B cell (primary cell): ENCODE results near the gene ZCRB1. TPM values are rescaled to one million over a fixed set of nuclear protein-coding genes. Genes with fewer than 3 reads are reported as not detected.
"Not testable (repeated sequence)": the region's sequence is repeated elsewhere in the genome, so short reads cannot be mapped to it uniquely, and the experiment has no call there.

Experiments used
- ATAC-seq: fragments of 200-7000 bp; cut with Tn5 transposase; one replicate; pipeline ENCODE4 v1.10.0; 2021; ENCODE audit warnings: low read depth, mild to moderate bottlenecking, moderate number of reproducible peaks, moderate library complexity
- CTCF ChIA-PET: fragments of 350-600 bp; sonication (Branson Sonifier 250); formaldehyde crosslinking; loops from one replicate; lab custom pipeline; 2021; ENCODE audit warnings: antibody characterized with exemption, inconsistent platforms; lab: Charles Lee
- POLR2A ChIA-PET: fragments of 350-600 bp; sonication (Branson Sonifier 250); formaldehyde crosslinking; loops from one replicate; lab custom pipeline; 2021; ENCODE audit warnings: antibody characterized with exemption; lab: Charles Lee
- DNase-seq: peaks from one replicate; pipeline ENCODE4 v3.0.0; 2013
- H2AFZ ChIP-seq: 2 replicates; pipeline ENCODE4 v1.6.1; 2012; ENCODE audit warnings: mild to moderate bottlenecking, low read depth, low read length; ENCODE audit not compliant: insufficient read depth, poor library complexity, severe bottlenecking
- H3K27ac ChIP-seq, 2 donors: 1 replicate in 1 of 2; 2 replicates in 1 of 2; pipeline ENCODE4 v1.5.1; 2012 to 2013; ENCODE audit warnings: low read length in 2 of 2, mild to moderate bottlenecking in 2 of 2, moderate library complexity in 1 of 2
- H3K27me3 ChIP-seq, 4 experiments: fragments of 200-600 bp in 1 of 4; sonication (generic) in 1 of 4; replicated peaks in 1 of 4; 1 replicate in 2 of 4; 2 replicates in 2 of 4; pipeline versions ENCODE4 v1.6.1 to v1.7.0; 2013 to 2016; ENCODE audit warnings: low read length in 3 of 4, mild to moderate bottlenecking in 2 of 4, mixed read lengths in 1 of 4, moderate library complexity in 1 of 4; ENCODE audit not compliant: insufficient read depth in 4 of 4, control insufficient read depth in 3 of 4; ENCODE audit errors: control extremely low read depth in 1 of 4
- H3K36me3 ChIP-seq, 2 experiments: replicated peaks in 1 of 2; 1 replicate in 1 of 2; 2 replicates in 1 of 2; pipeline versions ENCODE4 v1.6.1 to v1.7.1; 2013; ENCODE audit warnings: low read length in 1 of 2; ENCODE audit not compliant: insufficient read depth in 2 of 2, control insufficient read depth in 1 of 2; ENCODE audit errors: control extremely low read depth in 1 of 2, extremely low read depth in 1 of 2
- H3K4me1 ChIP-seq, 2 donors: fragments of 200-600 bp in 1 of 2; sonication (generic) in 1 of 2; 1 replicate in 1 of 2; 2 replicates in 1 of 2; pipeline versions ENCODE4 v1.5.1 to v1.6.1; 2013 to 2017; ENCODE audit warnings: low read length in 2 of 2; ENCODE audit not compliant: control insufficient read depth in 2 of 2, insufficient read depth in 2 of 2
- H3K4me2 ChIP-seq: replicated peaks from 2 replicates; pipeline ENCODE3; 2012; ENCODE audit warnings: mild to moderate bottlenecking, low read depth, low read length; ENCODE audit not compliant: poor library complexity, severe bottlenecking
- H3K4me3 ChIP-seq, 5 experiments: fragments of 200-600 bp in 1 of 5; sonication (generic) in 1 of 5; 1 replicate in 3 of 5; 2 replicates in 2 of 5; pipeline versions ENCODE4 v1.5.1 to v1.7.0; 2011 to 2016; ENCODE audit warnings: low read length in 4 of 5, mild to moderate bottlenecking in 4 of 5, low read depth in 2 of 5, control low read depth in 1 of 5, moderate library complexity in 1 of 5; ENCODE audit not compliant: insufficient read depth in 1 of 5; ENCODE audit errors: control extremely low read depth in 1 of 5, extremely low read depth in 1 of 5
- H3K79me2 ChIP-seq: fragments of 200-600 bp; sonication (generic); one replicate; pipeline ENCODE4 v1.6.0; 2016; ENCODE audit warnings: low read length; ENCODE audit not compliant: control insufficient read depth, insufficient read depth
- H3K9ac ChIP-seq: fragments of 200-600 bp; sonication (generic); 2 replicates; pipeline ENCODE4 v1.6.1; 2017; ENCODE audit warnings: mild to moderate bottlenecking, low read length, moderate library complexity
- H3K9me3 ChIP-seq, 3 donors: one replicate each; pipeline versions ENCODE4 v1.6.1 to v1.7.1; 2013; ENCODE audit warnings: low read length in 2 of 3; ENCODE audit not compliant: control insufficient read depth in 2 of 3, insufficient read depth in 1 of 3; ENCODE audit errors: control extremely low read depth in 1 of 3
- H4K20me1 ChIP-seq: 2 replicates; pipeline ENCODE4 v1.6.0; 2012; ENCODE audit warnings: mild to moderate bottlenecking, low read length; ENCODE audit not compliant: insufficient read depth, control insufficient read depth, poor library complexity, severe bottlenecking
- H3K27ac Mint-ChIP-seq: one replicate; pipeline ENCODE4 v1.8.0; 2021; ENCODE audit warnings: mixed read lengths
- H3K27me3 Mint-ChIP-seq: one replicate; pipeline ENCODE4 v1.8.0; 2021; ENCODE audit warnings: mixed read lengths
- H3K4me1 Mint-ChIP-seq: one replicate; pipeline ENCODE4 v1.8.0; 2021; ENCODE audit warnings: mixed read lengths
- H3K4me3 Mint-ChIP-seq: one replicate; pipeline ENCODE4 v1.8.0; 2021; ENCODE audit warnings: mixed read lengths
- H3K9me3 Mint-ChIP-seq: one replicate; pipeline ENCODE4 v1.8.0; 2022; ENCODE audit warnings: mixed read lengths; ENCODE audit not compliant: insufficient read depth
- CTCF ChIP-seq: fragments of 200-600 bp; IDR thresholded peaks from one replicate; pipeline ENCODE4 v1.8.0; 2022; ENCODE audit warnings: antibody characterized with exemption, mild to moderate bottlenecking
- EZH2 ChIP-seq: IDR thresholded peaks from 2 replicates; pipeline ENCODE4 v1.6.1; 2012; ENCODE audit warnings: borderline replicate concordance, low read depth, mild to moderate bottlenecking, moderate library complexity, low read length; ENCODE audit not compliant: insufficient read depth, poor library complexity, severe bottlenecking
- WGBS: methylation state at CpG from one replicate; pipeline ENCODE4 v1.1.5; 2013; ENCODE audit warnings: missing lambda C conversion rate; ENCODE audit not compliant: insufficient coverage; 5-methylcytosine and 5-hydroxymethylcytosine counted together
- intact Hi-C: fragments of 100-400 bp; cut with micrococcal nuclease; formaldehyde crosslinking; loops from one replicate; pipeline ENCODE4 v1.10.0; 2022
- polyA plus RNA-seq: library from polyadenylated mRNA; depleted of rRNA; stranded (reverse); fragments of >200 nt; gene quantifications from 2 replicates; pipeline ENCODE4 v1.2.3, GENCODE V29; 2012
- total RNA-seq, 2 donors: library from RNA; stranded (reverse); fragments of 120-200 nt in 1 of 2; gene quantifications; 1 replicate in 1 of 2; 2 replicates in 1 of 2; pipeline versions ENCODE4 v1.2.3 to v1.2.4, GENCODE V29; 2013 to 2022

The ZCRB1 gene
- total and polyA plus RNA-seq, 2 donors (not counting 1 experiment from before 2014, with no cell fraction given): 9.8 to 23.2 TPM

- ATAC-seq (no peak), DNase-seq (no peak)
- no peak for TF ChIP-seq CTCF
- TF ChIP-seq EZH2: no peak
- H3K27me3 ChIP-seq: no peaks in the 10 kb centered on the region
- Mint-ChIP-seq H3K27ac (no peak overlapping the region), H3K4me3 (no peak overlapping the region), H3K9me3 (no peaks in the 10 kb centered on the region), H3K27me3 (no peaks in the 10 kb centered on the region), H3K4me1 (peaks cover 14% of the 10 kb centered on the region)
- H3K79me2 ChIP-seq: peaks cover 40% of the 10 kb centered on the region
- WGBS: no CpG with 5 or more reads among the region's 2 CpGs
- H3K4me2 ChIP-seq: no peak overlapping the region
- no peak overlapping the region for H3K9ac ChIP-seq
- CTCF ChIA-PET: interaction anchor here (2.3 kb wide), 1 partner anchor 16 kb away, joined by 12 read pairs; no protein-coding TSS in a partner anchor
- H3K4me1 ChIP-seq: peaks cover 0 to 5% of the 10 kb centered on the region in 2 donors
- H3K9me3 ChIP-seq: no peaks in the 10 kb centered on the region
- H2AFZ ChIP-seq: no peak overlapping the region
- no peak overlapping the region for H3K27ac ChIP-seq
- H4K20me1 ChIP-seq: peaks cover 5% of the 10 kb centered on the region
- peaks cover 3 to 32% of the 10 kb centered on the region in 2 experiments for H3K36me3 ChIP-seq
- POLR2A ChIA-PET: no interaction called here
- H3K4me3 ChIP-seq: no peak overlapping the region
- intact Hi-C loops: no loop called here
These were observed 30.4 kb upstream of the ZCRB1 start for GRCh38 chr12:42356344-42356743.

- H3K9ac ChIP-seq, H3K27me3 Mint-ChIP-seq, DNase-seq, H3K4me3 ChIP-seq, H3K9me3 ChIP-seq, H2AFZ ChIP-seq, CTCF ChIA-PET, H3K4me3 Mint-ChIP-seq, ATAC-seq, H3K4me2 ChIP-seq, H3K27me3 ChIP-seq, intact Hi-C loops, POLR2A ChIA-PET, H3K27ac ChIP-seq, H3K4me1 ChIP-seq, H3K27ac Mint-ChIP-seq, H3K9me3 Mint-ChIP-seq: not testable (repeated sequence)
- Histone ChIP-seq H3K79me2 (peaks cover 65% of the 10 kb centered on the region), H3K36me3 (peaks cover 3 to 19% of the 10 kb centered on the region in 2 experiments), H4K20me1 (peaks cover 40% of the 10 kb centered on the region)
- WGBS: 96% methylated on average over 20 of the region's 34 CpGs
- peaks cover 15% of the 10 kb centered on the region for H3K4me1 Mint-ChIP-seq
These were observed 24.1 kb upstream of the ZCRB1 start for GRCh38 chr12:42350021-42350407.

DNA sequence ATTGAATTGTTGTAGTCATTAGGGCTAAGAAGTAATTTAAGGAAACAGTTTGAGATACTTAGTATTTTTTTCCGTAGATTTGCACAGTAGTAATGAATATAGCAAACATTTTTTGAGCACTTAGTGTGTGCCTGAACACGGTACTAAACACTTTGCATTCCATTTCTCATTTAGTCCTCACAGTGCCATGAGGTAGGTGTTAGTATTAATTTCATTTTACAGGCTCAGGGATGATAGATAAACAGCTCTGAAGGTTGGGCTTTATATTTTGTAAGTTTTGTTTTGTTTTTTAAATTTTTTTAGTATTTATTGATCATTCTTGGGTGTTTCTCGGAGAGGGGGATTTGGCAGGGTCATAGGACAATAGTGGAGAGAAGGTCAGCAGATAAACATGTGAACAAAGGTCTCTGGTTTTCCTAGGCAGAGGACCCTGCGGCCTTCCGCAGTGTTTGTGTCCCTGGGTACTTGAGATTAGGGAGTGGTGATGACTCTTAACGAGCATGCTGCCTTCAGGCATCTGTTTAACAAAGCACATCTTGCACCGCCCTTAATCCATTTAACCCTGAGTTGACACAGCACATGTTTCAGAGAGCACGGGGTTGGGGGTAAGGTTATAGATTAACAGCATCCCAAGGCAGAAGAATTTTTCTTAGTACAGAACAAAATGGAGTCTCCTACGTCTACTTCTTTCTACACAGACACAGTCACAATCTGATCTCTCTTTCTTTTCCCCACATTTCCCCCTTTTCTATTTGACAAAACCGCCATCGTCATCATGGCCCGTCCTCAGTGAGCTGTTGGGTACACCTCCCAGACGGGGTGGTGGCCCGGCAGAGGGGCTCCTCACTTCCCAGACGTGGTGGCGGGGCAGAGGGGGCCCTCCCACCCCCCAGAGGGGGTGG, 23.5 kb upstream of the ZCRB1 start:
- 98% methylated on average over 7 of the region's 16 CpGs for WGBS
- H4K20me1 ChIP-seq: peaks cover 46% of the 10 kb centered on the region
- DNase-seq, H3K4me1 ChIP-seq, H3K27ac ChIP-seq, H2AFZ ChIP-seq, H3K27me3 ChIP-seq, H3K4me3 Mint-ChIP-seq, ATAC-seq, intact Hi-C loops, H3K9ac ChIP-seq, POLR2A ChIA-PET, H3K27me3 Mint-ChIP-seq, H3K4me2 ChIP-seq, H3K27ac Mint-ChIP-seq, H3K4me3 ChIP-seq, H3K9me3 Mint-ChIP-seq, H3K9me3 ChIP-seq: not testable (repeated sequence)
- H3K36me3 ChIP-seq: peaks cover 3 to 17% of the 10 kb centered on the region in 2 experiments
- peaks cover 18% of the 10 kb centered on the region for H3K4me1 Mint-ChIP-seq
- CTCF ChIA-PET: interaction anchor here (2.9 kb wide), 1 partner anchor 18 kb away, joined by 8 read pairs; no protein-coding TSS in a partner anchor
- H3K79me2 ChIP-seq: peaks cover 66% of the 10 kb centered on the region
